Stimulated activated CD8-positive, alpha-beta memory T cell treated with anti-CD3 and anti-CD28 coated beads, Interleukin-4, amount 100 ng/mL, for 4 hours (primary cell): ENCODE data around the gene GPC6.
"Not testable (repeated sequence)": the region's sequence is repeated elsewhere in the genome, so short reads cannot be mapped to it uniquely, and the experiment has no call there.

ENCODE experiments used
- DNase-seq, 2 donors: peaks; one replicate each; pipeline ENCODE4 v3.0.0-alpha.2; 2020; ENCODE audit warnings: low read depth in 2 of 2, low spot score in 1 of 2

Gene GPC6

GRCh38 chr13:93318534-93319254 lies 92.1 kb downstream of the GPC6 start:
- DNase-seq, result no peak

- no peak for DNase-seq
Measured at GRCh38 chr13:93320942-93321341, 94.3 kb downstream of the GPC6 start.

- DNase-seq, result not testable (repeated sequence)
Measured at GRCh38 chr13:93323880-93324279, 97.3 kb downstream of the GPC6 start.

DNA sequence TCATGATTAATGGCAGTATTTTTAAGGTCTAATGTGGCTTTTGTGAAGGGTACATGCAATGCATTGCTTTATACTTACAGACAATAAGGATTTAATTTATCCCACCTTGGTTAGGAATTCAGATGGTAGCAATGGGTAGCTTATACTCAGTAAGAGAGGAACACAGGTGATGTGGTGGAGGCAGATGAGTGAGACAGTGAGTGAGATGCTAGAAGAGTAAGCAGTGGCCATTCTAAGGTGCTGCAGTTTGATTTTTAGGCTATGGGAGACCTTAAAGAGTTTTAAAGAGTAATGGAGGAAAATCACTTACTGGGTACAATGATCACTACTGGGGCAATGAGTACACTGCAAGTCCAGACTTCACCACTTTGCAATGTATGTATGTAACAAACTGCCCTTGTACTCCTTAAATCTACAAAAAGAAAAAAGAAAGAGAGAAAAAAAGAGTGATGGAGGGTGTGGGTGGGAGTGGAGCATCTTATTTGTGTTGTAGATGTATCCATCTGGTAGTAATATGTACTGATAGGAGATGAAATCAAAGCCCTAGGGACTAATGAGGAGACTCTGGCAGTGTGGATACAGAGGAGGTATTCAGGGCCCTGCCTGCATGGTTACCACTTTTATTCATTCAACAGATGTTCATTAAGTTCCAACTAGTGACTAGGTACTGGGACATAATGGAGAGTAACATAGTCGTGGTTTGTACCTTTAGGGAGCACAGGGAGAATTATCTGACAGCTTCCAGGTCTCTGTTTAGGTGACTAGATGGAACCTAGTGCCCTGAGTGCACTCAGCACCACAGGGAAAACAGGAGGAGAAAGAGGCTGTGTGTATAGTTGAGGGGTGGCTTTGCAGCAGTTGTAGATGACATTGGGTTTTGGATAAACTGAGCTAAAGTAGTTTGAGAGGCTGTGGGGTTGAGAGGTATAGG lies 99.0 kb downstream of the GPC6 start:
- DNase-seq, result no peak

GRCh38 chr13:93326234-93326811 lies 99.7 kb downstream of the GPC6 start:
- DNase-seq, result no peak

DNA sequence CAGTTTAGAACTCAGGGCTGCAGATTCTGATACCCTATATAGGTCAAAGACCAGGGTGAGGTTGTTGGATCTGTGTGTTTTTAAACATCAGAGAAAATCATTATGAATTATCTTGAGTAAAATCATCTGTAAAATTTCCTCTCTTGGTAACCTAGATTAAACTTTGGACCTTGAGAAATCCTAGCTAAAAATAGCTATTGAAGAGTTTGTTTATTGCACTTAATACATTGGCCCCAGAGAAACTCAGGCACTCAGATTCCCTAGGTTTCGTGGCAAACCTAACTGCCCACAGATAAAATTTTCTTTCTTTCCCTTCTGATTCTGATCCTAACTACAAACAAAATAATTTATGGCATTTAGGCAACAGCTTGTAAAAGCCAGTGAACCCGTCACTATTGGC lies 102.3 kb downstream of the GPC6 start:
- DNase-seq, result no peak

DNA sequence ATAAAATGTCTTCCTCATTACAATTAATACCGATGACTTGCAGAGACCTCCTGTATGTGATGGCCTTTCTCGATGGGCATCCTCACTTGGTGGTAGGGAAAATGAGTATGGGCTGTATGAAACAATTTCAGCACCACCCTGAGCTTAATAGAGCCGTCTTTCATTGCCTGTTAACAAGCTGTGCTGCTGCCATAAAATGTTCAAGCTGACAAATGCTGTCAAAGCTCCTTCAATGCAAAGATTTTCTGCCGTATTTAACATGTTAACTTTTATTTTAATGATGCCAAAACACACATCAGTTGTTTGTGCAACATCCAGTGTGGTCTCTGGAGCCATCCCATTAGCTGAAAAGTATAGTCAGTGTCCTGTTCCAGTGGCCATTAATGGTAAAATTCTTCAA lies 110.1 kb downstream of the GPC6 start:
- no peak for DNase-seq

GRCh38 chr13:93338030-93338429 lies 111.4 kb downstream of the GPC6 start:
- no peak for DNase-seq

GRCh38 chr13:93338906-93339305 lies 112.3 kb downstream of the GPC6 start:
- DNase-seq, result no peak

- DNase-seq, result no peak
Measured at GRCh38 chr13:93339550-93339949, 112.9 kb downstream of the GPC6 start.

DNA sequence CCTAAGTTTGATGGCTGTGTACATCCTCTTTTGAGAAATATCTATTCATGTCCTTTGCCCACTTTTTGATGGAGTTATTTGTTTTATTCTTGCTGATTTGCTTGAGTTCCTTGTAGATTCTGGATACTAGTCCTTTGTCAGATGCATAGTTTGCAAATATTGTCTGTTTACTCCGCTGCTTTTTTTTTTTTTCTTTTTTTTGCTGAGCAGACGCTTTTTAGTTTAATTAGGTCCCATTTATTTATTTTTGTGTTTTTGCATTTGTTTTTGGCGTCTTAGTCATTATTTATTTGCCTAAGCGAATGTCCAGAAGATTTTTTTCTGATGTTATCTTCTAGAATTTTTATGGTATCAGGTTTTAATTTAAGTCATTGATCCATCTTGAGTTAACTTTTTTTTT lies 114.9 kb downstream of the GPC6 start:
- no peak for DNase-seq

DNA sequence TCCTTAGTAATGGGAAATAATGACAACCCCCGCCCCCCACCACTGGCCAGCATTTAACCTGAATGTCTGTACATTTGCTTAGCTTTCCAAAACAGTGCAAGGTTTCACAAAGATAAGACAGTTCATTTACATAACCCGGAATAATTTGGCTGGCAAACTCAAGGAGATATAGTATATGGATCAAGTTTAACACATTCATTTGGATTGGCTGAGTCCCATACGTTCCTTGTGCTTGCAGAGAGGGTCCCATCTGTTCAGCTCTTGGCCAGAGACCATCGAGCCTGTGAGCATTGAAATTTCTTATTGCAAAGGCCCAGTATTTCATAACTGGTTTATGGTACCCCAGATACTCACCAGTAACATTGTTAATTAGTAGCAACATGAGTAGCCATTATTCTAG lies 116.5 kb downstream of the GPC6 start:
- no peak for DNase-seq

GRCh38 chr13:93344048-93344705 lies 117.6 kb downstream of the GPC6 start:
- no peak for DNase-seq

DNA sequence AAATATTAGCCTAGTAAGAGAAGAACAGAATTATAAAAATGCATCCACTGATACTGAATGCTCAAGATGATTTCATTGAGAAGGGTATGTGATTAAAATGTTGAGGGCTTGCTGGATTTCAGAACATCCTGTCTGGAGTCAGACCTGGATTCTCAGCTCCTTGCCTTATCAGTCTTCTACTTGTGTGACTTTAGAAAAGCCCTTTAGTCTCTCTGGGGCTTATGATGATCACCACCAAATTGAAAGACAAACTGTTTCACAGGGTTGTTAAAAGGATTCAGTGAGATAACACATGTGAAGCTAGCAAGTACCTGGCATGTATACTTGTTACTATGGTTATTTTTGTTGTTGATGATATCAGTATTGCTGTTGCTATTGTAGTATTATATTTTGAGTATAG lies 118.4 kb downstream of the GPC6 start:
- DNase-seq, result no peak

DNA sequence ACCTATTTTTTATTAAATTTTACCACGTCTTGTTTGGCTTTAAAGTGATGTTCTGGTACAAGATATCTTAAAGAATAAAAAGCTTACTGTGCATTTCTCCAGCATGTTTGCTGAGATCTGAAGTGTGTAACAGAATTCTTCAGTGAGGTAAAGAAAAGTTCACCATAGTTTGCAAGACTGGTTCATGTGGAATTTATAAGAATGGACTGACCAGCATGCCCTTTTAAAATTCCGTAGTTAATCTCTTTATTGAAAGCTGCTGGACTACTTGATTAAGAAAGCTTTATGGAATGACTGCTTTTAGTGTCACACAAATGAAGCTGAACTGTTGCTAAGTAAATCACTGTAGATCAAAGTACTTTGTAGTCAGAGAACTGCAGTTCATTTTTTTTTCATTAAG lies 119.2 kb downstream of the GPC6 start:
- no peak for DNase-seq

- DNase-seq, result no peak
Measured at GRCh38 chr13:93352616-93353015, 126.0 kb downstream of the GPC6 start.

GRCh38 chr13:93355094-93355493 lies 128.5 kb downstream of the GPC6 start:
- DNase-seq, result no peak

DNA sequence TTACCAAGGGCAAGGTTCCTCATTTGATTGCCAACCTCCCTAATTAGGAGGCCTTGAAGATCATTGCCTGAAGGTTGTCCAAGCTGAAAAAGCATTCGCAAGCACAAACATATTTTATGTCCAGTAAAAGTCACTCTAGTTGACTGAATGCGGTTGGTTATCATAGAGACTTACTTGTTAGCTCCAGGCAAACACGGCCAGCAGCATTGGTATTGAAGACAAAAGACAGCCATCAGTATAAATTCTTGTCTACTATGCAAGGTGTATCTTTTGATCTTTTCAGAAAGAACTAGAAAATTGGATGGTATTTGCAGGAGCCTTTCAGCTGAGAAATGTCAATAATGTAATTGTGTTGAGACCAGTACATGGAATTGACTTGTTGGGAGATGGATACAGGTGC lies 129.9 kb downstream of the GPC6 start:
- no peak for DNase-seq

DNA sequence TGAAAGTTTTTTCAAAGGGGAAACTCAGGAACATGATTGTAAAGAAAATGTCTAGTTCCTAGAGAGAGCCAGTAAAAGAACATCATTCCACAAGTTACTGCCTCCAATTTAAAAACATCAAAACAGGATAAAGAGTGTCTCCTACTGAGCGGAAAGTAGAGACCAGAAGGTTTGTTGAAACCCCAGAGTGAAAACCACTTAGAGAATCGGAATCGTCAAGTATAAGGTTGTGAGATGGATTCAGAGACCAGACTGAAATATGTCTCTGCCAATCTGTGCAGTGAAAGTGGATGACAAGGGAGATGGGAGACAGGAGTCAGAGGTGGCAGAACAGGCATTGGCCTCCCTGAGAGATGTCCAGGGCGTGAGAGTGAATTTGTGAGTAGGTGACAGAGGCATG lies 133.4 kb downstream of the GPC6 start:
- DNase-seq, result no peak

GRCh38 chr13:93361703-93362102 lies 135.1 kb downstream of the GPC6 start:
- DNase-seq, result no peak

- DNase-seq, result no peak
Measured at GRCh38 chr13:93364166-93364565, 137.6 kb downstream of the GPC6 start.

- DNase-seq, result no peak
Measured at GRCh38 chr13:93368296-93368695, 141.7 kb downstream of the GPC6 start.
